Stimulated activated CD4-positive, alpha-beta T cell treated with anti-CD3 and anti-CD28 coated beads, Interleukin-2, amount 100 ng/mL, for 48 hours (primary cell): Measurements from ENCODE around the gene ASIP.
"Not testable (repeated sequence)": the region's sequence is repeated elsewhere in the genome, so short reads cannot be mapped to it uniquely, and the experiment has no call there.

ENCODE experiments used
- DNase-seq, 2 donors: peaks; one replicate each; pipeline ENCODE4 v3.0.0-alpha.2; 2020

The ASIP gene

GRCh38 chr20:34243377-34243776 lies 2.2 kb downstream of the ASIP start:
- no peak for DNase-seq

- DNase-seq, result no peak
Observed at GRCh38 chr20:34246126-34246626, 5.0 kb downstream of the ASIP start.

- DNase-seq, result no peak
Observed at GRCh38 chr20:34249291-34249690, 8.1 kb downstream of the ASIP start.

- no peak for DNase-seq
Observed at GRCh38 chr20:34250005-34250404, 8.8 kb downstream of the ASIP start.

GRCh38 chr20:34251619-34252018 lies 10.4 kb downstream of the ASIP start:
- no peak for DNase-seq

- not testable (repeated sequence) for DNase-seq
Observed at GRCh38 chr20:34252431-34253086, 11.3 kb downstream of the ASIP start.

GRCh38 chr20:34254979-34255378 lies 13.8 kb downstream of the ASIP start:
- DNase-seq, result no peak

GRCh38 chr20:34256629-34257124 lies 15.5 kb downstream of the ASIP start:
- DNase-seq, result no peak

- DNase-seq, result no peak
Observed at GRCh38 chr20:34260208-34260942, 19.2 kb downstream of the ASIP start.

- no peak for DNase-seq
Observed at GRCh38 chr20:34262488-34263288, 21.5 kb downstream of the ASIP start.

GRCh38 chr20:34263468-34263867 lies 22.2 kb downstream of the ASIP start:
- DNase-seq, result not testable (repeated sequence)

- DNase-seq, result no peak
Observed at GRCh38 chr20:34264141-34264540, 22.9 kb downstream of the ASIP start.

- DNase-seq, result no peak
Observed at GRCh38 chr20:34268145-34268544, 26.9 kb downstream of the ASIP start.

GRCh38 chr20:34268851-34269636 lies 27.8 kb downstream of the ASIP start:
- DNase-seq, result peak; percentile 11 to 16

GRCh38 chr20:34269996-34270627 lies 28.9 kb downstream of the ASIP start:
- no peak for DNase-seq

- DNase-seq, result no peak
Observed at GRCh38 chr20:34271956-34272355, 30.7 kb downstream of the ASIP start.

- DNase-seq, result no peak
Observed at GRCh38 chr20:34274694-34275093, 33.5 kb downstream of the ASIP start.

- no peak for DNase-seq
Observed at GRCh38 chr20:34281177-34281576, 40.0 kb downstream of the ASIP start.

- no peak for DNase-seq
Observed at GRCh38 chr20:34282041-34282440, 40.8 kb downstream of the ASIP start.

- DNase-seq, result no peak
Observed at GRCh38 chr20:34283844-34284243, 42.6 kb downstream of the ASIP start.

GRCh38 chr20:34285450-34285849 lies 44.2 kb downstream of the ASIP start:
- no peak for DNase-seq

GRCh38 chr20:34287500-34287899 lies 46.3 kb downstream of the ASIP start:
- DNase-seq, result not testable (repeated sequence)
